DOHH2 (cell line): ENCODE results near the gene CH25H.

Experiments used
- CTCF ChIP-seq: fragments of 200-600 bp; sonication (generic); IDR thresholded peaks from one replicate; pipeline ENCODE4 v1.5.1; 2014; ENCODE audit warnings: antibody characterized with exemption, mild to moderate bottlenecking, low read depth, low read length; ENCODE audit not compliant: poor library complexity, severe bottlenecking
- EZH2phosphoT487 ChIP-seq: fragments of 200-600 bp; sonication (generic); IDR thresholded peaks from 2 replicates; pipeline ENCODE4 v1.6.1; 2017; ENCODE audit warnings: borderline replicate concordance, mild to moderate bottlenecking, antibody characterized with exemption, low read length, moderate library complexity, mixed read lengths

GRCh38 chr10:89226891-89227290 is 19.8 kb upstream of the CH25H start:
- no peak for TF ChIP-seq EZH2phosphoT487
- no peak for TF ChIP-seq CTCF
